Calu3 (cell line): ENCODE results near the gene BCORL1. TPM values are rescaled to one million over a fixed set of nuclear protein-coding genes. Genes with fewer than 3 reads are reported as not detected.

Source experiments
- BruUV-seq: library from RNA; stranded (reverse); fragments of 400-500 nt; replicated peaks from 2 replicates; lab custom pipeline; 2021; lab: Mats Ljungman, UMichigan
- CTCF ChIA-PET: fragments of 300-600 bp; sonication (Branson Sonifier 250); formaldehyde crosslinking; loops from one replicate; lab custom pipeline; 2022; ENCODE audit warnings: antibody characterized with exemption; lab: Charles Lee
- DNase-seq: peaks from one replicate; pipeline ENCODE4 v3.0.0; 2022
- H3K27ac Mint-ChIP-seq: one replicate; pipeline ENCODE4 v1.8.0; 2022; ENCODE audit warnings: mixed read lengths; ENCODE audit not compliant: unreplicated experiment
- H3K27me3 Mint-ChIP-seq: one replicate; pipeline ENCODE4 v1.8.0; 2022; ENCODE audit warnings: mixed read lengths; ENCODE audit not compliant: unreplicated experiment
- H3K36me3 Mint-ChIP-seq: one replicate; pipeline ENCODE4 v1.8.0; 2022; ENCODE audit warnings: mild to moderate bottlenecking, moderate library complexity, mixed read lengths; ENCODE audit not compliant: insufficient read depth, unreplicated experiment
- H3K4me1 Mint-ChIP-seq: one replicate; pipeline ENCODE4 v1.8.0; 2022; ENCODE audit warnings: mild to moderate bottlenecking, low read depth, mixed read lengths; ENCODE audit not compliant: unreplicated experiment
- H3K4me3 Mint-ChIP-seq: one replicate; pipeline ENCODE4 v1.8.0; 2022; ENCODE audit warnings: mild to moderate bottlenecking, low read depth, moderate library complexity, mixed read lengths; ENCODE audit not compliant: unreplicated experiment
- H3K9me3 Mint-ChIP-seq: one replicate; pipeline ENCODE4 v1.8.0; 2022; ENCODE audit warnings: low read depth, mixed read lengths; ENCODE audit not compliant: unreplicated experiment
- intact Hi-C: fragments of 100-400 bp; cut with micrococcal nuclease; formaldehyde crosslinking; loops from one replicate; pipeline ENCODE4 v1.10.0; 2022; ENCODE audit not compliant: unreplicated experiment
- total RNA-seq: library from RNA; stranded (reverse); gene quantifications from 2 replicates; pipeline ENCODE4 v1.2.3, GENCODE V29; 2022
- TF ChIP-seq, protein P1 (sequence below): fragments of 200-600 bp; IDR thresholded peaks from one replicate; pipeline ENCODE4 v1.8.0; 2022; ENCODE audit warnings: antibody characterized with exemption; ENCODE audit not compliant: unreplicated experiment

BCORL1 gene
- total RNA-seq, 1 experiment from 2014 or later, result 6.7 TPM

DNA sequence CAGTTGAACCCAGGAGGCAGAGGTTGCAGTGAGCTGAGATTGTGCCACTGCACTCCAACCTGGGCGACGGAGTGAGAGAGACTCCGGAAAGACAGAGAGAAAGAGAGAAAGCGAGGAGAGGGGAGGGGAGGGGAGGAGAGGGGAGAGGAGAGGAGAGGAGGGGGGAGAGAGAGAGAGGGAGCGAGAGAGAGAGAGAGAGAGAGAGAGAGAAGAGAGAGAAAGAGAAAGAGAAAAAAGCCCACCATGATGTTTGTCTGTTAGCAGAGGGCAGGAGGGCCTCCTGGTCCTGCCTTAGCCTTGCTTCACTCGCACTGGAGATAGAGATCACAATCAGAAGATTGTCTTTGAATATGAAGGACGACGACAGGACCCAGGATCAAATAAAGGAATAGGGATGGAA is 18.7 kb upstream of the BCORL1 start:
- Mint-ChIP-seq H3K4me1 (peaks cover 21% of the 10 kb centered on the region), H3K27ac (no peak overlapping the region), H3K4me3 (no peak overlapping the region), H3K9me3 (no peaks in the 10 kb centered on the region), H3K27me3 (no peaks in the 10 kb centered on the region), H3K36me3 (no peaks in the 10 kb centered on the region)
- intact Hi-C loops, result no loop called here
- TF ChIP-seq, protein P1, sequence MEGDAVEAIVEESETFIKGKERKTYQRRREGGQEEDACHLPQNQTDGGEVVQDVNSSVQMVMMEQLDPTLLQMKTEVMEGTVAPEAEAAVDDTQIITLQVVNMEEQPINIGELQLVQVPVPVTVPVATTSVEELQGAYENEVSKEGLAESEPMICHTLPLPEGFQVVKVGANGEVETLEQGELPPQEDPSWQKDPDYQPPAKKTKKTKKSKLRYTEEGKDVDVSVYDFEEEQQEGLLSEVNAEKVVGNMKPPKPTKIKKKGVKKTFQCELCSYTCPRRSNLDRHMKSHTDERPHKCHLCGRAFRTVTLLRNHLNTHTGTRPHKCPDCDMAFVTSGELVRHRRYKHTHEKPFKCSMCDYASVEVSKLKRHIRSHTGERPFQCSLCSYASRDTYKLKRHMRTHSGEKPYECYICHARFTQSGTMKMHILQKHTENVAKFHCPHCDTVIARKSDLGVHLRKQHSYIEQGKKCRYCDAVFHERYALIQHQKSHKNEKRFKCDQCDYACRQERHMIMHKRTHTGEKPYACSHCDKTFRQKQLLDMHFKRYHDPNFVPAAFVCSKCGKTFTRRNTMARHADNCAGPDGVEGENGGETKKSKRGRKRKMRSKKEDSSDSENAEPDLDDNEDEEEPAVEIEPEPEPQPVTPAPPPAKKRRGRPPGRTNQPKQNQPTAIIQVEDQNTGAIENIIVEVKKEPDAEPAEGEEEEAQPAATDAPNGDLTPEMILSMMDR, result no peak
- DNase-seq, result no peak
- BruUV-seq, result no TSS peak
- CTCF ChIA-PET, result no interaction called here

DNA sequence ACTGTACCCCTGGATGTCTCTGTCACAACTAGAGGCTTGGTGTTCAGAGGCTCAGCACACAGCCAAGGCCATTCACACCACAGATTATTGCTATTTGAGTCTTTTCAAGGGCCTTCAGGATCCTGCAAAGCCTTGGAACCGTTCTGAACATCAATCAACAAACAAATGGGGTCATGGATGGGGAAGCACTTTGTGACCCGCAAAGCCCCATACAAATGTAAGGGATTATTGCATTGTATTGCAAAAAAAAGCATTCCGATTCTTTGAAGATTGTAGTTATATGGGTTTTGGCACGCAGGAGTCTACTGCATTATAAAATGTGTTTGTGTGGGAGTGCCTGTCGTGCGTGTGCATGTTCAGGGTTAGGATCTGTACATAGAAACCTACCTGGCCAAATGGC is 17.3 kb upstream of the BCORL1 start:
- CTCF ChIA-PET, result no interaction called here
- Mint-ChIP-seq H3K4me3 (no peak overlapping the region), H3K27me3 (no peaks in the 10 kb centered on the region), H3K4me1 (peaks cover 15% of the 10 kb centered on the region), H3K9me3 (no peaks in the 10 kb centered on the region), H3K27ac (no peak overlapping the region), H3K36me3 (no peaks in the 10 kb centered on the region)
- no TSS peak for BruUV-seq
- no peak for DNase-seq
- intact Hi-C loops, result no loop called here
- TF ChIP-seq, protein P1, result no peak

DNA sequence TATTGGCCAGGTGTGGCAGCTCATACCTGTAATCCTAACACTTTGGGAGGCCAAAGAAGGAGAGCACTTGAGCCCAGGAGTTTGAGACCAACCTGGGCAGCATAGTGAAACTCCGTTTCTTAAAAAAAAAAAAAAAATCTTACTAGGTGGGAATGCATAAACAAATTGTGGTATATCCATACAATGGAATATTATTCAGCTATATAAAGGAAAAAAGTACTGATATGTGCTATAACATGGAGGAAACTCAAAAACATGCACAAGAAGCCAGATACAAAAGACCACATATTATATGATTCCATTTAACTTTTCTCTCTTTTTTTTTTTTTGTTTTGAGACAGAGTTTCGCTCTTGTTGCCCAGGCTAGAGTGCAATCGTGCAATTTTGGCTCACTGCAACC is 13.5 kb upstream of the BCORL1 start:
- no peaks in the 10 kb centered on the region for H3K4me1 Mint-ChIP-seq
- peaks cover under 1% of the 10 kb centered on the region for H3K36me3 Mint-ChIP-seq
- CTCF ChIA-PET, result no interaction called here
- H3K4me3 Mint-ChIP-seq, result no peak overlapping the region
- BruUV-seq, result no TSS peak
- no peak for DNase-seq
- intact Hi-C loops, result no loop called here
- H3K9me3 Mint-ChIP-seq, result no peaks in the 10 kb centered on the region
- H3K27me3 Mint-ChIP-seq, result peaks cover 26% of the 10 kb centered on the region
- TF ChIP-seq, protein P1, result no peak
- no peak overlapping the region for H3K27ac Mint-ChIP-seq

DNA sequence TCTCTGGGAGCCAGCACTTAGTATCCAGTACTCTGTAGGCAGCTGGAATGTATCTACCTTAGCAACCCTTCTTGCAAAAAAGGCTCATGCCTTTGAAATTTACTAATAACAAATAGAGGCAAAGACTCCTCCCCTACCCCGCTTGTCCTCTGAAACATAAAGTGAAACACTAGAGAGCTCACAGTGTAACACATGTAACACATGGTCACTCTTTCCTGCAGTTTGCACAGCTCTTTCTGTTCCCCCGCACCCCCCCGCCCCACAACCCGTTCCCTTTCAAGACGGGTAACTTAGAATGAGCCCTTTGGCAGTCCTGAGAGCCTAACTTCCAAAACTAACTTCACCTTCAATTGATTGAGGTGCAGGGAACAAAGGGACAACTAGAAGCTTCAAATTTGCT is 6.0 kb upstream of the BCORL1 start:
- no peaks in the 10 kb centered on the region for H3K4me1 Mint-ChIP-seq
- no peak for DNase-seq
- TF ChIP-seq, protein P1, result no peak
- H3K36me3 Mint-ChIP-seq, result peaks cover 4% of the 10 kb centered on the region
- H3K9me3 Mint-ChIP-seq, result no peaks in the 10 kb centered on the region
- no peak overlapping the region for H3K27ac Mint-ChIP-seq
- BruUV-seq, result no TSS peak
- intact Hi-C loops, result no loop called here
- CTCF ChIA-PET, result no interaction called here
- H3K27me3 Mint-ChIP-seq, result peaks cover 69% of the 10 kb centered on the region
- no peak overlapping the region for H3K4me3 Mint-ChIP-seq
